ENCODE measurements around the gene ARHGAP32.
A peak's percentile ranks its signal among the peaks of the same experiment; 100 is the strongest.
"Not testable (repeated sequence)": the region's sequence is repeated elsewhere in the genome, so short reads cannot be mapped to it uniquely, and the experiment has no call there.

Gene ARHGAP32

DNA sequence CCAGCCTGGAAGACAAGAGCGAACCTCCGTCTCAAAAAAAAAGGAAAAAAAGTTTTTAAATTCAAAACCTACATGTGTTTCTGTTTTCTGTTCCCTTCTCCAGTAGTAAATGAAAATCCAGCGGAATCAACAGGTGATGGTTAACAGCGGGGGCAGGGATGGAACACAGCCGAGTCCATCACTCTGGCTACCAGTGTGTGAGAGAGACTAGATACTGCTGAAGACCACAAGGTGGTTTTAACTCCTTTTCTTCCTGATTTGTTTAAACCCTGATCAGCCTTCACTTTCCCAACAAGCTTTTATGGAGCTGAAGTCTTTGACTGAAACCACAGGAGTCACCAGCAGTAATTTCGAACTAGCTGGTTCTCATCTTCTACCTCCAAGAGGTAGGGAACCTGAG is 3.6 kb upstream of the ARHGAP32 start:
- DNase-seq: no peak

DNA sequence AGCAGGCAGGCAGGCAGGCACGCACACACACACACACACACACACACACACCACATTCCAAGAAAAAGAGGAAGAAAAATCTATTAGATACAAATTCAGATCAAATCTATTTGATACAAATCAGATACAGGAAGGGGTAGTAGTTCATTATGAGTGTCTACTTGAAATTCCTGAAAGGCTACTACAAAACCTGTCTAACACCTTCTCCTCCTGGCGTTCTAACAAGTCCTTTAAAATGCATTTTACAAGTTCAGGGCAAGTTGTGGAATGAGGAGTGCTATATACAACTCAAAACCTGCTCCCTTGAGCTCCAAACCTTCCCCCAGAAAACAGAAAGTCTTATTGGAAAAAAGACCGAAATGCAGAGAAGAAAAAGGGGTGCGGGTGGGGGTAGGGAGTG is 476 bp downstream of the ARHGAP32 start:
- DNase-seq: no peak

DNA sequence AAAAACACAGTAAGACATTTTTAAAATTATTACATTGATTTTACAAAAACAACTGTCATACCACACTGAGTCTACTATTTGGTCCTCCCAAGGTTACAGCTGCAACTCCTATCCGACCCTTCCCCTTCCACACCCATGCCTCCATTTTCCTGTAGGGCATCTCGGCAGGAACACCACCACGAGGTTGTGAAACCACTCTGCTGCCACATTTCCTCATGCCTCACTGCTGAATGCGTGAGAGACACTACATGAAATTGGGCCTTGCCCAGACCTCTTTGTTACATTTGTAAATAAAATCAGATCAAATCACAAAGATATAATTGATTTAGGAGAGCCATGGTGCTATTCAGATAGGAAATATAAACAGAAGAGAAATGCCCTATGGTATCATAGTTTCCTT is 2.0 kb downstream of the ARHGAP32 start:
- DNase-seq: no peak

DNA sequence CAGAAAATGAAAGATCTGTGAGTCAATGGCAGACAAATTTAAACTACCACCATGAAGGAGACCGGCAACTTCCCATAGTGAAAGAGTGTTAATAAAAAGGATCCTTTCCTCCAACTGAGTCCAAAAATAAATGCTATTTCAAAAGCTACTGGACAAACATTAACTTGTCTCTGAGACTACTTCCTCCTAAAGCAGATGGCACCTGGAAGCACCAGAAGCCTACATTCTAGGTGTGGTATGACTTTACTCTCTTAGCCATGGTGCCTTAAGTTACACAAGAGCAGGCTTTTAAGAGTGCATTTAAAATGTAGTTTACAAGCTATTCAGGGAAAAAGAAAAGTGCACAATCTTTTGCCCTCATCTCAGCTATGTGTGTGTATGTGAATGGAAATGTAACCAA is 2.5 kb downstream of the ARHGAP32 start:
- DNase-seq: no peak

DNA sequence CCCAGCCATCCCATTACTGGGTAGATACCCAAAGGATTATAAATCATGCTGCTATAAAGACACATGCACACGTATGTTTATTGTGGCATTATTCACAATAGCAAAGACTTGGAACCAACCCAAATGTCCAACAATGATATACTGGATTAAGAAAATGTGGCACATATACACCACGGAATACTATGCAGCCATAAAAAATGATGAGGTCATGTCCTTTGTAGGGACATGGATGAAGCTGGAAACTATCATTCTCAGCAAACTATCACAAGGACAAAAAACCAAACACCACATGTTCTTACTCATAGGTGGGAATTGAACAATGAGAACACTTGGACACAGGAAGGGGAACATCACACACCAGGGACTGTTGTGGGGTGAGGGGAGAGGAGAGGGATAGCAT is 7.0 kb downstream of the ARHGAP32 start:
- DNase-seq: not testable (repeated sequence)

DNA sequence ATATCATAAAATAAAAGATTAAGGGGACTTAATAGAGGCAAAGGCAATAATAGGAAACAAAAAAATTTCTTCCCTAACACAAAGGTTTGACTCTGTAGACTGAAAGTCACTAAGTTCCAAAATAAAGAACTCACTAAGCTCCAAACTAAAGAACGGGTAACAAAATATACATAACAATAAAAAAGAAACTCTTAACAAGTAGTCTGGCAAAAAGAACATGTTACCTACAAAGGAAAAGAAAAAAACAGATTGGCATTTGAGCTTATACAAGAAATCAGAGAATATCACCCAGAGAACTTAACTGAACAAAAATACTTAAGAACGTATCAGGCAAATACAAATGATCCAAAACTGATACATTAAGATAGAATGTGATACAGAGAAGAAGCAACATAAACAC is 7.5 kb downstream of the ARHGAP32 start:
- DNase-seq: no peak

DNA sequence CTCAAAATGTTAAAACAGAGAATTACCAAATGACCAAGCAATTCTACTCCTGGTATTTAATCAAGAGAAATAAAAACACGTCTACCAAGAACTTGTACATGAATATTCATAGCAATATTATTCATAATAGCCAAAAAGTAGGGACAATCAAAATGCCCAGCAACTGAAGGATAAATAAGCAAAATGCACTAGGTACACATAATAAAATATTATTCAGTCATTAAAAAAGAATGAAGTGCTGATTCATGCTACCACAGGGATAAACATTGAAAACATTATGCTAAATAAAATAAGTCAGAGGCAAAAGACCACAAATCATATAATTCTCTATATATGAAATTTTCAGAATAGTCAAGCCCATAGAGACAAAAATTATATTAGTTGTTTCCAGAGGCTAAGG is 24.8 kb downstream of the ARHGAP32 start:
- DNase-seq: no peak

DNA sequence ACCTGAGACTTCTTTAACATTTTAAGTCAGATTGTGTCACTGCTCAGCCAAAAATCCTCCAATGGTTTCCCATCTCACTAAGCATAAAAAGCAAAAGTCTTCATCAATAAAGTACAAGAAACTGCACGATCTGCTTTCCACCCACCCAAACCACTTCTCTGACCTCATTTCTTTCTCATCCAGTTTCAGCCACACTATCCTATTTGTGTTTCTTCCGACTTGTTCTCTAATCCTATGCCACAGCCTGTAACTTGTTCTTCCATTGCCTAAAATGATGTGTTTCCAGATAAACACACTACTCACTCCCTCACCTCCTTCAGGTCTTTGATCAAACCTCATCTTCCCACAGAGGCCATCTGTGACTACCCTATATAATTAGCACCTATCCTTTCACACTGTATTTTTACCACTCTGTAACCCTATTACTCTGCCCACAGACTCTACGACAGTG is 28.4 kb downstream of the ARHGAP32 start:
- no peak for DNase-seq

DNA sequence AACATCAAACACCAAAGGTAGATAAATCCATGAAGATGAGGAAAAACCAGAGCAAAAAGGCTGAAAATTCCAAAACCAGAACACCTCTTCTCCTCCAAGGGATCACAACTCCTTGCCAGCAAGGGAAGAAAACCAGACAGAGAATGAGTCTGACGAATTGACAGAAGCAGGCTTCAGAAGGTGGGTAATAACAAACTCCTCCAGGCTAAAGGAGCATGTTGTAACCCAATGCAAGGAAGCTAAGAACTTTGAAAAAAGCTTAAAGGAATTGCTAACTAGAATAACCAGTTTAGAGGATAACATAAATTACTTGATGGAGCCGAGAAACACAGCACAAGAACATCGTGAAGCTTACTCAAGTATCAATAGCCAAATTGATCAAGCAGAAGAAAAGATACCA is 35.0 kb downstream of the ARHGAP32 start:
- DNase-seq: not testable (repeated sequence)

DNA sequence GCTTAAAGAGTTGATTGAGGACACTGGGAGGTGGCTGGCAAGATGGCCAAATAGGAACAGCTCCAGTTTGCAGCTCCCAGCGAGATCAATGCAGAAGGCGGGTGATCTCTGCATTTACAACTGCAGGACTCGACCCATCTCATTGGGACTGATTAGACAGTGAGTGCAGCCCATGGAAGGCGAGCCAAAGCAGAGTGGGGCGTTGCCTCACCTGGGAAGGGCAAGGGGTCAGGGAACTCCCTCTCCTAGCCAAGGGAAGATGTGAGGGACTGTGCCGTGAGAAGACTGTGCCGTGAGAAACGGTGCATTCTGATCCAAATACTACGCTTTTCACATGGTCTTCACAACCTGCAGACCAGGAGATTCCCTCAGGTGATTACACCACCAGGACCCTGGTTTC is 36.4 kb downstream of the ARHGAP32 start:
- DNase-seq: no peak

DNA sequence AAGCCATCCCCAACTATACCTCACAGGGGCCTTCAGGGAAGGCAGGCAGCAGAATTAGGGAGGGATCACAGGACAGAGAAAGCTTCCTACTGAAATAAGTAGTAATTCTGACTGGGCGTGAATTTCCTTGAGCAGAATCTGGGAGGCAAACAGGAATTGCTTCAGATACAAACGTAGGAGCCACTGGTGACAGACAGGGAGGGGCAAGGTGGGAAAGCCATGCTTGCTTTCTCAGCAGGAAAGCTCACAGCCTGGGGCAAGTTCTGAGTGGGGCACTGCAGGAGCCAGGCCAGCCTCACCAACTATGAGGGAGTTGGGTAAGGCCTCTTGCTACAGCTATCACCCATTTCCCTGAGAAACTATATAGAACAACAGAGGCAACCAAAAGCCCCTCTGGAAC is 43.6 kb downstream of the ARHGAP32 start:
- no peak for DNase-seq

DNA sequence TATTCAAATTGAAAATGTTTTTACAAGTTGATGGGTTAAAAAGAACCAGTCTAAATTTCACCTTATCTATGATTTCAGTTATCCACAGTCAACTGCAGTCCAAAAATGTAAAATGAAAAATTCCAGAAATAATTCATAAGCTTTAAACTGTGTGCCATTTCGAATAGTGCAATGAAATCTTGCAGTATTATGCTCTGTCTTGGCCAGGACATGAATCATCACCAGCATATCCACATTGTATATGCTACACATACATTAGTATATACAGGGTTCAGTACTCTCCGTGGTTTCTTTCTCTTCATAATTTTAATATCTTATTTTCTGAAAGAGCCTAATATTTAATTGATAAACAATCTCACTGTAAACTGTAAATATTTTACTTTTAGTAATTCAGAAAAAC is 45.9 kb downstream of the ARHGAP32 start:
- DNase-seq: no peak

DNA sequence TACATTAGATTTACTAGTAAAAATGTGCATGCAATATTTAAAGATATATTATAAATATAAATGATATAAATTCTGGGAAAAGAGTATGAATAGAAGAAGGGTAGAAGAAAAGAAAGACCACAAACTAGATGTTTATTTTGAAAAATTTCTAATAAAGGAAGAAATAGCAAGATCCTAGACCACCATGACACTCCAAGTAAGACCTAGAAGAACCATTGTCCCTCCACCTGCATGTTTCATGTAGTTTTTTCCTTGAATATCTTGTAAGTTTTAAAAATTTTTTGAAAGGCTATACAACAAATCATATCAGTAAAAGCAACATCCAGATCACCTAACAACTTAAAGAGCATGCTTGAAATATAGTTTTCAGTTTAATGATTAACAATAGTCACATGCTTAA is 46.8 kb downstream of the ARHGAP32 start:
- no peak for DNase-seq

DNA sequence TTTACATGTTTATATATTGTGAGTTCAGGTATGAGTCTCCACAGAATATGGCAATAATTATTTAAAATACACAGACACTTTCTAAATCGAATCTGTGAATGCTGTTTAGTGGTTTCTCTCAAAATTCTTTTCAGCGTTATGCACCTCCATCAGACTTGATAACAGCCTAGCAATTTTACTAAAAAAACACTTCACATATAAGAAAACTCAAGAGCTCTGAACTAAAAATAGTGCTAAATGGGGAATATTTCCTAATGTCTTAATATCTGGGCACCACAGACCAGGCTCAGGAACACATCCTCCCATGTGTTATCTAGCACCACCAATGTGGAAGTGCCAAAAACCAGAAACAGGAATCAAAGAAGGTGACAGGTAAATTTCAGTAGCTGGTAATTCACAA is 47.9 kb downstream of the ARHGAP32 start:
- no peak for DNase-seq

DNA sequence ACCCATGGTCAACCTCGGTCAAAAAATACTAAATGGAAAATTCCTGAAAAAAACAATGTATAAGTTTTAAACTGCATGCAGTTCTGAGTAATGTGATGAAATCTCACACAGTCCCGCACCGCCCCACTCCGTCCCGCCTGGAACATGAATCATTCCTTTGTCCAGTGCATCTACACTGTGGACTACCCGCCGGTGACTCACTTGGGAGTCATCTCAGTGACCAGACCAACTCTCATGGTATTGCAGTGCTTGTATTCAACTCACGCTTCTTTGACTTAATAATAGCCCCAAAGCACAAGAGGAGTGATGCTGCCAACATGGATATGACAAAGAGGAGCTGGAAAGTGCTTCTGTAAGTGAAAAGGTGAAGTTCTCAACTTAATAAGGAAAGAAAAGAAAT is 48.8 kb downstream of the ARHGAP32 start:
- DNase-seq: no peak

DNA sequence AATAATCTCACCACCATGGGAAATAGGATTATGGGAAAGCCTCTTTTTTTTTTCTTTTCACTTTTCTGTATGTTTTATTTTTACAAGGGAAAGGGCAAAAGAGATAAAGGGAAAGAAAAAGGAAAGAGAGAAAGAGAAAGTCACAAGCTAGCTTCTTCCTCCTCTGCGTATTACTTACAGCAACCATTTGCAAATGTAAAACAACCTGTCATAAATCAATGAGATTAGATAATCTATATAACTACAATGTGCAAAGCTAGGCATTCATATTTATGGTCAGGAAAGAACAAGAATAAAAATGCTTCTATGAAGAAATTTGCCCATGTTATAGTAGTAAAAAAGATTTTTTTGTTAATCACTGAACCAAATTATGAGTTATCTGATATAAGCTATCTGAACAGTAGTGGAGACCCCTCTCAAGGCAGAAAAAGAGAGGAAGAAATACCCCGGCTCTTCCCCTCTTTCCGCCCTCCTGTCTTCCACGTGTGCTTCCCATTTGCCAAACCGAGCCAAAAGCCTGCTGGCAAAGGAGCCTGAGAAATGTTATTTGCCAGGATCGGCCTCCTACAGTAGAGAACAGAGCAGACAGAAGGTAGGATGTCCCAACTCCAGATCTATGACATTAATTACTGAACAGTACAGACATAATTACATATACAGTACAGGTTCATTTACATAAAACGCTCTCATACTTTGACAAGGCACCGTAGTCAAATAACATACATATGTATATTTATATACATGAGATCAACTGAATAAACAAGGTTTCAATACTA is 50.2 kb downstream of the ARHGAP32 start:
- peak; percentile 69 for DNase-seq

DNA sequence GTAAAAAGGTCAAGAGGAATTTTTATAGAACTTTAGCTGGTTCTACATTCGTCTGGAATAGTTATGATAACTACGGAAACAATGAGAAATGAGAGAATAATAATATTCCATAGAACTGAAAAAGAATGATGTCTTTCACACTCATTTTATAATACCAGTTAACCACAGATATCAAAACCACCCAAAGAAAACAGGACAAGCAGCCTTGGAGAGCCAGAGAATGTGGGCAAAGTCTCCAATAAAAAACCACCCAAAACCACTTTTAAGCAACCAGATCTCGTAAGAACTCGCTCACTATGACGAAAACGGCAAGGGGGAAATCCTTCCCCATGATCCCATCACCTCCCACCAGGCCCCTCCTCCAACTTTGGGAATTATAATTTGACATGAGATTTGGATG is 60.8 kb downstream of the ARHGAP32 start:
- DNase-seq: no peak

DNA sequence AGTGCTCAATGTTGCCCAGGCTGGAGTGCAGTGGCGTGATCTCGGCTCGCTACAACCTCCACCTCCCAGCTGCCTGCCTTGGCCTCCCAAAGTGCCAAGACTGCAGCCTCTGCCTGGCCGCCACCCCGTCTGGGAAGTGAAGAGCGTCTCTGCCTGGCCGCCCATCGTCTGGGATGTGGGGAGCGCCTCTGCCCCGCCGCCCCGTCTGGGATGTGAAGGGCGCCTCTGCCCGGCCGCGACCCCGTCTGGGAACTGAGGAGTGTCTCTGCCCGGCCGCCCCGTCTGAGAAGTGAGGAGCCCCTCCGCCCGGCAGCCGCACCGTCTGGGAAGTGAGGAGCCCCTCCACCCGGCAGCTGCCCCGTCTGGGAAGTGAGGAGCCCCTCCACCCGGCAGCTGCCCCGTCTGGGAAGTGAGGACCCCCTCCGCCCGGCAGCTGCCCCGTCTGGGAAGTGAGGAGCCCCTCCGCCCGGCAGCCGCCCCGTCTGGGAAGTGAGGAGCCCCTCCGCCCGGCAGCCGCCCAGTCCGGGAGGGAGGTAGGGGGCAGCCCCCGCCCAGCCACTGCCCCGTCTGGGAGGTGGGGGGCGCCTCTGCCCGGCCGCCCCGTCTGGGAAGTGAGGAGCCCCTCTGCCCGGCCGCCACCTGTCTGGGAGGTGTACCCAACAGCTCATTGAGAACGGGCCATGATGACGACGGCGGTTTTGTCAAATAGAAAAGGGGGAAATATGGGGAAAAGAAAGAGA is 63.1 kb downstream of the ARHGAP32 start:
- DNase-seq: not testable (repeated sequence)

DNA sequence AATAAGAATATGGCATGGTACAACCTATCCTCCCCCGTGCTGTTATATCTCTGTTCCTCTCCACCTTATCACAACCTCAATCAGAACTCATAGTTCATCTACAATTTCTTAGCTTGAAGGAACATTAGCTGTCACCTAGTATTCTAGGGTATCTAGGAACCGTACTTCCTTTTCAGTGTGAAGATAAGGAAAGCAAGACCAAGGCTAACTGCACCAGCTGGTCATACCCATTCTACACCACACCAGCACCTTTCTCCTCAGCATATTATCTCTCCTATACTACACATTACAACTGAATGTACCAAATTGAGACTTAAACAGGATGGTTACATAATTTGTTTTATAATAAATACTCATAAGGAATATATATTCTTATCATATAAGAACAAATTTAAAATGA is 73.1 kb downstream of the ARHGAP32 start:
- DNase-seq: no peak

DNA sequence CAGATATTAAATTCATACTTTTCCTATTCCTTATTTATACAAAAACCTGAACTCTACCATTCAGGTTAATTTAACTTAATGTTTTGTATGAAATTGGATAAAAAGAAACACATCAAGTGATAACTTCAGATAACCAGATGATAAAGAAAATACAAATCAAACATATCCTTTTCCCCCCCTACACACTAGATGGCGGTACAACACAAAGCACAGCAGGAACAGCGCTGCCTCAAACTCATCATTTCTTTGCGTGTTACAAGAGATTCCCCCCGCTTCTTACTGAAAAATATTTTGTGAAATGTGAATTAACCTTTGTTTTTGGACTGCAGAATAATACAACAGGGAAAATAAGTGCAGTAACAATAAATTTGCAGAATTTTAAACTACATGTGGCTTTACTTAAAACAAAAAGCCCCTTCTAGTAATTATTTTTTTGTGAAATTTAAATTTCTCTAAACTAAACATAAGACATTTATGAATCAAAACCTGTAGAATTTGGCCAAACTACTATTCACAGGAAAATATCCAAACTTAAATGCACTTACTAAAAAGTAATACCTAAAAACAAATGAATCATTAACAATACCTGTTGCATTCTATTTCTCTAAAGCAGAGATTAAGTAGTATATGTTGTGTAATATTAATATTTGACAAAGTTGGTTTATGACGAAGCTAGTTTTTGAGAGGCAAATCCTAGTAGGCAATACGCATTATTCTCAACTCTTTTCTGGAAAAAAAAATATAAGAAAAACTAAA is 74.4 kb downstream of the ARHGAP32 start:
- peak; percentile 38 for DNase-seq

DNA sequence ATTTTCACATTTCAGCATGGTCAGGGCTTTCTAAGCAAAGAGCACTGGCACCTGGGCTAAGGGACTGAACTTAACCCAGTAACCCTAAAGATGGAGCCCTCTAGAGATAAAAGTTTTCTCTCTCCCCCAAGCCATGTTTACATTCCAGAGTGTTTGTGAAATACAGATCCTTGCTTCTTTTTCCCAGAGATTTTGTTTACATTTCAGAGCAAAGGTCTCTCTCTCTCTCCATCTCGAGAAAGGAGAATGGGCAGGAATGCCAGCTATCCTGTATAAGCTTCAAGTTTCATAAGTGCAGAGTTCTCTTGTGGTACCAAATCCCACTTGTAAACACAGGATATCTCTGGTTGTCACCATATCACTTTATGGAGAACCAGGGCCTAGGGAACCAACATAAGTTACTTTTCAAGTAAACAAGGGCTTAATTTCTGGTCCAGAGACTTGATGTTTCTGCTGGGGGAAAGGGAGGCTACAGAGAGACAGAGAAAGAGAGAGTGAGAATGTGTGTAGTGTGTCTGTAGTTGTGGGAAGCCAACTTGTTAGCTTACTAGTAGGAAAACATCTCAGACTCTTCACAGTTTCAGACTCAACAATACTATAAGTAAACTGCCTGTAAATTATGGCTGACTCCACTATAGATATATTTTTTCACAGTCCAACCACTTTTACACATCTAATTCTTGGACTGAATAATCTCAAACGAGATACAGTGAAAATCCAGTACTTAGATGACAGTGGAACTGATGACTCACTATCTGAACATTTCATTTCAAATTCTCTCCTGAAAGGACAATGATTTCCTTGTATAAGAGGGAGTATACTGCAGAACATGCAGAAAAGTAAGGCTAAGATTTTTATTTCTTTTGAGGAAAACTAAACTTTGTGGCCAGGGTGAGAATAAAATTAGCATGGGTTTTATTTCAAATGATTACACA is 76.2 kb downstream of the ARHGAP32 start:
- DNase-seq: no peak

DNA sequence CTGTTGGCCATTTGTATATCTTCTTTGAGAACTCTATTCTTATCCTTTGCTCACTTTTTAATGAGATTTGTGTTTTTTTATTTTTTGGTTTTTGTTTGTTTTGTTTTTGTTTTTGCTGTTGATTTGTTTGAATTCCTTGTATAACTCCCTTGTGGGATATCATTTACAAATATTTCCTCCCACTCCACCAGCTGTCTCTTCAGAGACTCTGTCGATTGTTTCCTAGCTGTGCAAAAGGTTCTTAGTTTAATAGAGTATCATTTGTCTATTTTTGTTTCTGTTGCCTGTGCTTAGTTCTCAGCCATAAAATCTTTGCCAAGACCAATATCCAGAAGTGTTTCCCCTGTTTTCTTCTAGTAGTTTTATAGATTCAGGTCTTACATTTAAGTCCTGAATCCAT is 82.4 kb downstream of the ARHGAP32 start:
- DNase-seq: no peak

DNA sequence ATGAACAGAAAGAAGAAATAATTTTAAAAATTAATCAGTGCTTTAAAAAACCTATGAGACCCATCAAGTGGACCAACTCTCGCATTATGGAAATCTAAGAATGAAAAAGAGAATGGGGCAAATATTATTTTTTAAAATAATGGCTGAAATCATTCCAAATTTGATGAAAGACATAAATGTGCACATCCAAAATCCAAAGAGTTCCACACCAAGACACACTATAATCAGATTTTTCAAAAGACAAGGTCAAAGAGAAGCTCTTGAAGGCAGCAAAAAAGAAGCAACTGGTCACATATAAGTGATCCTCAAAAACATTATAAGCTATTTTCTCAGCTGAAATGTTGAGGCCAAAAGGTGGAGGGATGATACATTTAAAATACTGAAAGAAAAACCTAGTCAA is 85.3 kb downstream of the ARHGAP32 start:
- no peak for DNase-seq
